ENCODE measurements around the gene OR14A2.

- no peak for TF ChIP-seq CTCF (IDR thresholded peaks at IDR 0.05; ENCODE audit: low read depth, low read length, poor library complexity, severe bottlenecking)
- TF ChIP-seq EZH2phosphoT487 (IDR thresholded peaks at IDR 0.05; ENCODE audit: borderline replicate concordance, low read length): no peak
Observed at GRCh38 chr1:247738315-247738714, 9.6 kb downstream of the OR14A2 start, which contains the start of gene OR14K1.
